ENCODE data around the gene KCTD20.

DNA sequence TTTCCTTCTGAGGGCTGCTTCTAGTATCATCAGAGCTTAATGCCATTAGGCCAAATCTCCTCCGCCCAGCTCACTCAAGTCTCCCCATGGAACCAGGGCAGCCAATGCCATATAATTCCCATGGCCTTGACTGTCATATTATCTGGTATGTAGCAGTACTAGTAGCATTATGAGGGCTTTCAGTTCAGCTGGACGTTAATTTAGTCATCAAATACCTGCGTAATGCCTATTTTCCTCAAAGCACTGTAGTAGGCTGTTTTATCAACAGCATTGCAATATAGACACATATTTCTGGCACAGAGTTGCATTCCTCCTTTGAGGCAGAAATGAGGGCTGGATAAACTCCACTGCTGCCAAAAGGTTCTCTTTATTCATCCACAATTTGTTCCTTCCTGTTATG, 1.7 kb downstream of the KCTD20 start:
- TF ChIP-seq CTCF (IDR thresholded peaks at IDR 0.05) (no peak), POLR2A (IDR thresholded peaks at IDR 0.05) (no peak)
